NCI-H146 (cell line): ENCODE data around the gene USP22.
A peak's percentile ranks its signal among the peaks of the same experiment; 100 is the strongest.

Experiments used
- DNase-seq: peaks from one replicate; lab custom pipeline; 2025; lab: John Stamatoyannopoulos, UW

Gene USP22

GRCh38 chr17:21001111-21001812, 41.5 kb downstream of the USP22 start:
- no peak for DNase-seq

GRCh38 chr17:20999841-21000532, 42.8 kb downstream of the USP22 start:
- no peak for DNase-seq

- DNase-seq: no peak
Measured at GRCh38 chr17:20999044-20999573, 43.7 kb downstream of the USP22 start.

GRCh38 chr17:20998571-20999043, 44.2 kb downstream of the USP22 start:
- DNase-seq: no peak

- no peak for DNase-seq
Measured at GRCh38 chr17:20997711-20998570, 44.9 kb downstream of the USP22 start.

GRCh38 chr17:20996724-20997615, 45.8 kb downstream of the USP22 start:
- DNase-seq: no peak

GRCh38 chr17:20995873-20996723, 46.7 kb downstream of the USP22 start:
- no peak for DNase-seq

GRCh38 chr17:20995164-20995872, 47.5 kb downstream of the USP22 start:
- DNase-seq: no peak

GRCh38 chr17:20994779-20995149, 48.0 kb downstream of the USP22 start:
- no peak for DNase-seq

GRCh38 chr17:20993863-20994778, 48.7 kb downstream of the USP22 start:
- DNase-seq: no peak

- DNase-seq: peak; percentile 84
Measured at GRCh38 chr17:20992987-20993862, 49.6 kb downstream of the USP22 start.

GRCh38 chr17:20992416-20992815, 50.4 kb downstream of the USP22 start:
- DNase-seq: no peak

- no peak for DNase-seq
Measured at GRCh38 chr17:20991276-20992037, 51.4 kb downstream of the USP22 start.

GRCh38 chr17:20989991-20990855, 52.6 kb downstream of the USP22 start:
- no peak for DNase-seq

- DNase-seq: no peak
Measured at GRCh38 chr17:20989481-20989880, 53.3 kb downstream of the USP22 start.

GRCh38 chr17:20988896-20989295, 53.9 kb downstream of the USP22 start:
- DNase-seq: no peak
